ENCODE data around the gene ELP2.
"Not testable (repeated sequence)": the region's sequence is repeated elsewhere in the genome, so short reads cannot be mapped to it uniquely, and the experiment has no call there.

Gene ELP2

DNA sequence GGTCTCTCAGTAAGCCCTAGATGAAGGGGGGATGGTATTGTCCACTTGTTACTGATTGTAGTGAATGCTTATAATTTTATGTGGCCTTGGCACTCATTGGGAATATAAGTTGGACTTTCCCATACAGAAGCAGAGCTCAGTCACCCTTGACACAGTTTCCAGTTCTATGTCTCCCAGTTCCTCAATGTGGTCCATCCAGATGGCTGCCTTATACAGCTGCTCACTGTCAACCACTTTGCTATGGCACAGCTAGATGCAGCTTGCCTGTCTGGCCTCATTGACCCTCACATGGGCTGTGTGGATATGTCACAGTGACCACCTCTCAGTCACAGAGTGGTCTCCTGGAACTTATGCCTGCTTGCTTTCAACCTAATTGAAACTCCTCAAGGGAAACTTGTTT is 22.2 kb upstream of the ELP2 start:
- TF ChIP-seq, protein P1, sequence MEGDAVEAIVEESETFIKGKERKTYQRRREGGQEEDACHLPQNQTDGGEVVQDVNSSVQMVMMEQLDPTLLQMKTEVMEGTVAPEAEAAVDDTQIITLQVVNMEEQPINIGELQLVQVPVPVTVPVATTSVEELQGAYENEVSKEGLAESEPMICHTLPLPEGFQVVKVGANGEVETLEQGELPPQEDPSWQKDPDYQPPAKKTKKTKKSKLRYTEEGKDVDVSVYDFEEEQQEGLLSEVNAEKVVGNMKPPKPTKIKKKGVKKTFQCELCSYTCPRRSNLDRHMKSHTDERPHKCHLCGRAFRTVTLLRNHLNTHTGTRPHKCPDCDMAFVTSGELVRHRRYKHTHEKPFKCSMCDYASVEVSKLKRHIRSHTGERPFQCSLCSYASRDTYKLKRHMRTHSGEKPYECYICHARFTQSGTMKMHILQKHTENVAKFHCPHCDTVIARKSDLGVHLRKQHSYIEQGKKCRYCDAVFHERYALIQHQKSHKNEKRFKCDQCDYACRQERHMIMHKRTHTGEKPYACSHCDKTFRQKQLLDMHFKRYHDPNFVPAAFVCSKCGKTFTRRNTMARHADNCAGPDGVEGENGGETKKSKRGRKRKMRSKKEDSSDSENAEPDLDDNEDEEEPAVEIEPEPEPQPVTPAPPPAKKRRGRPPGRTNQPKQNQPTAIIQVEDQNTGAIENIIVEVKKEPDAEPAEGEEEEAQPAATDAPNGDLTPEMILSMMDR (conservative IDR thresholded peaks at IDR 0.05; ENCODE audit: low read depth): no peak
- H3K27ac ChIP-seq: no peak overlapping the region
- DNase-seq (ENCODE audit: low spot score): no peak
- ChIA-PET CTCF (no interaction called here), POLR2A (ENCODE audit: low non-redundant PET) (no interaction called here)

DNA sequence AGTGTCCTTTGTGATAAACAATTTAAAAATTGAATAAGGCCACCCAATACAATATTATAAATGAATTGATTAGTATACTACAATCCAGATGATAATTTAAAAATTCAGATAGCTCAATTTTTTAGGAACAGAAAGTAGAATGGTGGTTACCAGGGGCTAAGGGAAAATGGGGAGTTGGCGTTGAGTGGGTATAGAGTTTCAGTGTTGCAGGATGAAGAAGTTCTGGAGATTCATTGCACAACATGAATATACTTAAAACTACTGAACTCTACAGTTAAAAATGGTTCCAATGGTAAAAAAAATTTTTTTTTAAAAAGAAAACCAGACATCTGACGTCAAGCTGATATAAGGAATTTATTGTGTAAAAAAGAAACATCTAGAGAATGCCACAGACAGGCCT is 21.5 kb upstream of the ELP2 start:
- POLR2A ChIA-PET (ENCODE audit: low non-redundant PET): no interaction called here
- H3K27ac ChIP-seq: no peak overlapping the region
- DNase-seq (ENCODE audit: low spot score): no peak
- TF ChIP-seq, protein P1 (conservative IDR thresholded peaks at IDR 0.05; ENCODE audit: low read depth): no peak
- CTCF ChIA-PET: interaction anchor here (0.7 kb wide), 1 partner anchor 204 kb away, joined by 3 read pairs; no protein-coding TSS in a partner anchor

DNA sequence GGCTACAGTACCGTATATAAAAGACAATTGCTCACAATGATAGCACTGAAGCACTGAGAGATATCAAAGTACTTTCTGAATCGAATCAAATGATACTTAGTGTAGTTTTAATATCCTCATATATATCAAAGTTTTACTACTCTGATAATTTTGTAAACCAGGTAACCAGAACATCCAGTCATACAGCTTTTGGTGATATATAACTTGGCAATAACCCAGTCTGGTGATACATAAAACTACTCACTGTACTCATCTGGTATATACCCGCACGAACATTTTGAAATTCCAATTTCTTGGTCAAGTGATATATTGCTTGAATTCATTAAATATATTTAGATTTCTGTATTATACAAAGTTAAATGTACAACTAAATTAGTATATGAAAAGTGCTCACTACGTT is 21.1 kb upstream of the ELP2 start:
- DNase-seq (ENCODE audit: low spot score): no peak
- no peak overlapping the region for H3K27ac ChIP-seq
- ChIA-PET CTCF (interaction anchor here (0.7 kb wide), 1 partner anchor 205 kb away, joined by 3 read pairs; no protein-coding TSS in a partner anchor), POLR2A (ENCODE audit: low non-redundant PET) (no interaction called here)
- TF ChIP-seq, protein P1 (conservative IDR thresholded peaks at IDR 0.05; ENCODE audit: low read depth): no peak

DNA sequence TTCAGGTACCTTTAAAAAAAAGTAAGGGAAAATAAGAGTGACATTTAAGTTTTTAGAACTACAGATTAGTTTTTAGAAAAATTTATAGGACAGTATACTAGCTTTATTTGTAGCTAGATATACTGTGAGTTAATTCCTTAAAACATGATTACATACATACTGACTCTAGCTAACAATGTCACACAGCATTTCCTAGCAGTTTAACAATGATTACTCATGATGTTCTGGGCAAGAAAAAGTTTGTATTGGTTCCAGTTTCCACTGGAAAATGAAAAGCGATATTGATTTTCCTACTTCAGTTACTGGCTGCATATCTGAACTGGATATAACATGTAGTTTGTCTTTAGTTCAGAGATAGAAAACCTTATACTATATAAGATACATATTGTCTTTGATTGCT is 20.0 kb upstream of the ELP2 start:
- ChIA-PET POLR2A (ENCODE audit: low non-redundant PET) (no interaction called here), CTCF (no interaction called here)
- H3K27ac ChIP-seq: no peak overlapping the region
- DNase-seq (ENCODE audit: low spot score): no peak
- TF ChIP-seq, protein P1 (conservative IDR thresholded peaks at IDR 0.05; ENCODE audit: low read depth): no peak

DNA sequence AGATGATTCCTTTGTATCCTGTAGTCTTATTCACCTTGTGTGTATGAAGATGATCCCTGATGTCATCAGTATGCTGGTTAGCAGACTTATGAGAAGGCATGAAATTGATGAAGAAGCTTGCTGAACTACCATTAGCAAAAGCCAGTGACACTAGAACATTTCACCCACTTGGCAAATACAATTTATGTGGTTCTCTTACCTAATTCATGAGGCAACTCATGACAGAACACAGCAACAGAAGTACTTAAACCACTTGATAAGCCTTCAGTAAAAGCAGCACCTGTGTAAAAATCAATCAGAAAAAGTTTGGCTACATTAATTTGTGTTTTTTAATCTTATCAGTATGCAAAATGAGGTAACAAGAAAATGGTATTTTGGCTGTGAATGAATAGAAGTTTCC is 17.4 kb upstream of the ELP2 start:
- DNase-seq (ENCODE audit: low spot score): no peak
- TF ChIP-seq, protein P1 (conservative IDR thresholded peaks at IDR 0.05; ENCODE audit: low read depth): no peak
- H3K27ac ChIP-seq: no peak overlapping the region
- ChIA-PET POLR2A (ENCODE audit: low non-redundant PET) (no interaction called here), CTCF (no interaction called here)

DNA sequence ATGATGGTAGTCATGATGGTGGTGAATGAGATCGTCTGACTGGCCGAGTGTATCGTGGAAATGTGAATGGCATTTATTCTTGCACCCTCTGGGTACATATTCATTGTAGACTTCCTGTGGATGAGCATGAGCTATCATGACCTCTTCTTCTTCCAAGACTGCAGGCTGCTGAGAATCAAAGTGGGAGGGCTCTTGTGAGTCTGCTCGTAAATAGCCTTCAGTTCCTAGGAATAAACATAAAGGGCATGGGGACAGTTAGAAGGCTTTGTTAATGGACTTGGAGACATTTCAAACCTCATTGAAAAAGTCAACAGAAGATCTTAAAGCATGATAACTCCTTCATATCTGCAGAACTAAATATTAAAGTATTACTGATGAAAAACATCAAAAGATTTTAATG is 15.4 kb upstream of the ELP2 start:
- ChIA-PET POLR2A (ENCODE audit: low non-redundant PET) (no interaction called here), CTCF (no interaction called here)
- TF ChIP-seq, protein P1 (conservative IDR thresholded peaks at IDR 0.05; ENCODE audit: low read depth): no peak
- no peak for DNase-seq (ENCODE audit: low spot score)
- no peak overlapping the region for H3K27ac ChIP-seq

DNA sequence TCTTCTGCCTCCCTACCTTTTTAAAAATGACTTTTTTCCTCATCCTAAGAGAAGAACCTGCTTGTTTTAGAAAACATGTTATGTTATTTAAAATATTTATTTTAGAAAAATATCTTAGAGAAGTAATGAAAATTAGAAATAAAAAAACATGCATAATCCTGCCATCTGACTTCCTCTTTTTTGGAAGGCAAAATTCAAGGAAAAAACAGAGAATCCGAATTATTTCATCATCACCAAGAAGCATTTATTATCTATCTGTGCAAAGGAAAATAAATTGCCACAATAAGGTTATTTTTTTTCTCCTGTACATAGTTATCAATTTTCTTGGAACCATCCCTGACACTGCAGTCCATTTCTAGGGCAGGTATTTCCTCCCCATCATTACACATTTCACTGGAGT is 15.0 kb upstream of the ELP2 start:
- H3K27ac ChIP-seq: no peak overlapping the region
- TF ChIP-seq, protein P1 (conservative IDR thresholded peaks at IDR 0.05; ENCODE audit: low read depth): no peak
- POLR2A ChIA-PET (ENCODE audit: low non-redundant PET): no interaction called here
- CTCF ChIA-PET: no interaction called here
- DNase-seq (ENCODE audit: low spot score): no peak

DNA sequence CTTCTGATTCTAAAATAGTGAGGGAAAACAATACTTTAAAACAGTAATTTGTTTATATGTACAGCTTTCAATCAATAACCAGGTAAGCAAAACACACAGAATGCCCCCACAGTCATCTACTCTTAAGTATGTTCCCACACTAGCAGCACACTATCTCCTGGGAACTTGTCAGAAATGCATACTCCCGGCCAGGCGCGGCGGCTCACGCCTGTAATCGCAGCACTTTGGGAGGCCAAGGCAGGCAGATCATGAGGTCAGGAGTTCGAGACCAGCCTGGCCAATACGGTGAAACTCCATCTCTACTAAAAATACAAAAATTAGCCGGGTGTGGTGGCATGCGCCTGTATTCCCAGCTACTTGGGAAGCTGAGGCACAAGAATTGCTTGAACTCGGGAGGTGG is 12.9 kb upstream of the ELP2 start:
- DNase-seq (ENCODE audit: low spot score); H3K27ac ChIP-seq; POLR2A ChIA-PET (ENCODE audit: low non-redundant PET): not testable (repeated sequence)
- CTCF ChIA-PET: interaction anchor here (0.6 kb wide), 1 partner anchor 16 kb away, joined by 3 read pairs; no protein-coding TSS in a partner anchor

All from RWPE1 (cell line).